CD4-positive, alpha-beta memory T cell (primary cell): ENCODE measurements around the gene UNC13C. TPM values are rescaled to one million over a fixed set of nuclear protein-coding genes. Genes with fewer than 3 reads are reported as not detected.
"Not testable (repeated sequence)": the region's sequence is repeated elsewhere in the genome, so short reads cannot be mapped to it uniquely, and the experiment has no call there.

Source experiments
- CTCF ChIA-PET: fragments of 350-600 bp; sonication (Branson Sonifier 250); formaldehyde crosslinking; loops from one replicate; lab custom pipeline; 2021; ENCODE audit warnings: inconsistent platforms; ENCODE audit not compliant: partially characterized antibody; lab: Charles Lee
- POLR2A ChIA-PET: fragments of 350-600 bp; sonication (Branson Sonifier 250); formaldehyde crosslinking; loops from one replicate; lab custom pipeline; 2021; ENCODE audit not compliant: partially characterized antibody; lab: Charles Lee
- DNase-seq, 5 donors: peaks; one replicate each; pipeline versions ENCODE4 v3.0.0 to v3.0.0-alpha.2; 2020 to 2022; ENCODE audit warnings: mixed read lengths in 1 of 5
- H3K27ac ChIP-seq: one replicate; pipeline ENCODE4 v1.7.0; 2013; ENCODE audit warnings: low read depth, low read length
- H3K27me3 ChIP-seq: 2 replicates; pipeline ENCODE4 v1.7.0; 2013; ENCODE audit warnings: mild to moderate bottlenecking, low read length, moderate library complexity; ENCODE audit not compliant: insufficient read depth
- H3K36me3 ChIP-seq: 2 replicates; pipeline ENCODE4 v1.7.0; 2013; ENCODE audit warnings: mild to moderate bottlenecking, low read length, moderate library complexity; ENCODE audit not compliant: insufficient read depth
- H3K4me1 ChIP-seq: 2 replicates; pipeline ENCODE4 v1.7.0; 2013; ENCODE audit warnings: mild to moderate bottlenecking, low read length, moderate library complexity; ENCODE audit not compliant: insufficient read depth
- H3K4me3 ChIP-seq, 2 donors: one replicate each; pipeline ENCODE4 v1.7.0; 2013; ENCODE audit warnings: low read length in 2 of 2, mild to moderate bottlenecking in 1 of 2
- H3K9me3 ChIP-seq, 2 donors: one replicate each; pipeline ENCODE4 v1.7.0; 2013; ENCODE audit warnings: low read length in 2 of 2, control low read depth in 1 of 2; ENCODE audit not compliant: control insufficient read depth in 1 of 2
- H3K27ac Mint-ChIP-seq, 7 donors: one replicate each; pipeline ENCODE4 v1.8.0; 2020 to 2021; ENCODE audit warnings: mixed read lengths in 7 of 7, mild to moderate bottlenecking in 6 of 7, inconsistent platforms in 3 of 7, moderate library complexity in 3 of 7
- H3K27me3 Mint-ChIP-seq, 2 donors: one replicate each; pipeline ENCODE4 v1.8.0; 2020 to 2021; ENCODE audit warnings: mixed read lengths in 2 of 2
- H3K36me3 Mint-ChIP-seq, 2 donors: one replicate each; pipeline ENCODE4 v1.8.0; 2020 to 2021; ENCODE audit warnings: mixed read lengths in 2 of 2, inconsistent platforms in 1 of 2, mild to moderate bottlenecking in 1 of 2
- H3K4me1 Mint-ChIP-seq, 4 donors: one replicate each; pipeline ENCODE4 v1.8.0; 2020 to 2021; ENCODE audit warnings: mixed read lengths in 4 of 4, mild to moderate bottlenecking in 1 of 4
- H3K4me3 Mint-ChIP-seq, 8 donors: one replicate each; pipeline ENCODE4 v1.8.0; 2020 to 2021; ENCODE audit warnings: mixed read lengths in 8 of 8, mild to moderate bottlenecking in 7 of 8, moderate library complexity in 6 of 8, inconsistent platforms in 3 of 8
- H3K9me3 Mint-ChIP-seq, 8 donors: one replicate each; pipeline ENCODE4 v1.8.0; 2020 to 2021; ENCODE audit warnings: mixed read lengths in 8 of 8, mild to moderate bottlenecking in 5 of 8, inconsistent platforms in 3 of 8, moderate library complexity in 1 of 8
- intact Hi-C: fragments of 100-400 bp; cut with micrococcal nuclease; formaldehyde crosslinking; loops from one replicate; pipeline ENCODE4 v1.15.1; 2023
- polyA plus RNA-seq, 2 donors: library from polyadenylated mRNA; unstranded; fragments of 300-500 nt; fragmentation: Illumina TruSeq; gene quantifications; one replicate each; pipeline ENCODE4 v1.2.3, GENCODE V29; 2021
- total RNA-seq, 2 experiments: library from RNA; stranded (reverse); gene quantifications; one replicate each; pipeline ENCODE4 v1.2.3, GENCODE V29; 2021

Gene UNC13C
- total RNA-seq = not detected
- not detected for polyA plus RNA-seq

DNA sequence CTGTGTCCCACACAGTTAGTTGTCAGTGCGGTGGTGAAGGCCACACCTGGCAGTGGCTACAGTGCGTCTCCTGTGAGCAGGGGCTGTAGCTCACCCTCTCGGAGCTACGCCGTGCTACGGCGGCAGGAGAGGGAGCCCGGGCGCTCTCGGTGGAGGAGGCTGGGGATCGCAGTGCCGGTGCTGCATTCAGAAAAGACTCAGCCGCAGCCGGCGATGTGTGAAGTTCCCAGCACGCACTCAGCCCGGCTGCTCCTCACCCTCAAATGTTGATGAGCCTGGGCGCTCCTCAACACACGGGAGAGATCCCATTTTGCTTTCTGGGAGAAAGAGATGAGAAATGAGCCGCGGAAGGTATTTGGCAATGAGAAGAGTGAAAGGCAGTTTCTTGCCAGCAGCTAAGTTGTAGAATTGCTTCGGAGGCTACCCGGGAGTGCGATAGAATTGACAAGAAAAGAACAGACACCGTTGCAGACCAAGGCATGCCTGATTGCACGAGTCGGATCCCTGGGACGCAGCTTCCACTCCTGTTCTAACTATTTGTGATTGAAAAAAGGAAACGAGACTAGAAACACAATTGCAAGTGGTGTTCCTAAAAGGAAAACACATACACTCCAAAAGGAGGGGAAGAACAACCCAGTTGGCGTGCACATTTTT lies at the start of gene UNC13C:
Gene UNC13C (plus strand): TSS at position 189 of the 654 bp plus-strand sequence. CDS start 34,463 bp downstream, outside the sequence.
- ChIA-PET POLR2A (no interaction called here), CTCF (no interaction called here)
- no peak within 1 kb of the TSS for H3K4me3 ChIP-seq
- peaks cover 0 to 11% (median 2%) of the 10 kb centered on the region in 4 donors for H3K4me1 Mint-ChIP-seq
- no peaks in the 10 kb centered on the region for H3K36me3 Mint-ChIP-seq
- no peak within 1 kb of the TSS for H3K27ac Mint-ChIP-seq
- no peaks in the 10 kb centered on the region for H3K27me3 ChIP-seq
- peaks cover 0 to 7% (median 2%) of the 10 kb centered on the region in 8 donors for H3K9me3 Mint-ChIP-seq
- H3K27ac ChIP-seq = no peak within 1 kb of the TSS
- no peaks in the 10 kb centered on the region for H3K9me3 ChIP-seq
- H3K4me3 Mint-ChIP-seq = no peak within 1 kb of the TSS
- H3K27me3 Mint-ChIP-seq = peaks cover 9 to 12% of the 10 kb centered on the region in 2 donors
- DNase-seq = no peak
- intact Hi-C loops = no loop called here
- H3K4me1 ChIP-seq = no peaks in the 10 kb centered on the region
- no peaks in the 10 kb centered on the region for H3K36me3 ChIP-seq

DNA sequence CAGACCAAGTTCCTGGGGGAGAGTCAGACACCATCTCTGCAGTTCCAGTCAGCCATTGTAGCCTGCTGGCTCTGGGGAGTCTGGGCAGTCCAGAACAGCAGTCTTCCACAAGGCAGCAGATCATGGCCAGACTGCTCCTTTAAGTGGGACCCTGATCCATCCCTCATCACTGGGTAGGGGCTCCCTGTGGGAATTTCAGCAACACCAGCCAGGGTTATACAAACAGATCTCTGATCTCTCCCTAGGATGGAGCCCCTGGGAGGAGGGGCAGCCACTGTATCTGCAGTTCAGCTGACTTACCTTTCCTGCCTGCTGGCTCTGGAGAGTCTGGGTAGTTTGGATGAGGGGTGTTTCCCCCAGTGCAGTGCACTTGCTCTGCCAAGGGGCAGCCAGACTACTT lies 42.1 kb upstream of the UNC13C start:
- no peaks in the 10 kb centered on the region for H3K36me3 ChIP-seq
- Mint-ChIP-seq H3K36me3 (peaks cover 0 to 3% of the 10 kb centered on the region in 2 donors), H3K9me3 (peaks cover 0 to 44% (median 31%) of the 10 kb centered on the region in 8 donors), H3K27me3 (no peaks in the 10 kb centered on the region), H3K27ac (no peak overlapping the region), H3K4me1 (no peaks in the 10 kb centered on the region), H3K4me3 (no peak overlapping the region)
- H3K9me3 ChIP-seq = no peaks in the 10 kb centered on the region
- no peaks in the 10 kb centered on the region for H3K4me1 ChIP-seq
- no peak overlapping the region for H3K27ac ChIP-seq
- no peak overlapping the region for H3K4me3 ChIP-seq
- no peak for DNase-seq
- H3K27me3 ChIP-seq = no peaks in the 10 kb centered on the region
- CTCF ChIA-PET = no interaction called here
- POLR2A ChIA-PET = no interaction called here
- intact Hi-C loops = no loop called here

DNA sequence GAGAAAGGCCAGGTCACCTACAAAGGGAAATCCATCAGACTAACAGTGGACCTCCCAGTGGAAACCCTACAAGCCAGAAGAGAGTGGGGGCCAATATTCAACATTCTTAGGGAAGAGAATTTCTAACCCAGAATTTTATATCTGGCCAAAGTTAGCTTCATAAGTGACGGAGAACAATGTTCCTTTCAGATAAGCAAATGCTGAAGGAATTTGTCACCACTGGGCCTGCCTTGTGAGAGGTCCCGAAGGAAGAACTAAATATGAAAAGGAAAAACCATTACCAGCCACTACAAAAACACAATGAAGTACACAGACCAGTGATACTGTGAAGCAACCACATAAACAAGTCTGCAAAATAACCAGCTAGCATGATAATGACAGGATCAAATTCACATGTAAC lies 40.6 kb upstream of the UNC13C start:
- H3K27ac Mint-ChIP-seq, H3K4me3 ChIP-seq, H3K27me3 Mint-ChIP-seq, CTCF ChIA-PET, POLR2A ChIA-PET, H3K27ac ChIP-seq, H3K4me3 Mint-ChIP-seq, intact Hi-C loops, DNase-seq, H3K4me1 Mint-ChIP-seq, H3K36me3 ChIP-seq, H3K27me3 ChIP-seq, H3K36me3 Mint-ChIP-seq, H3K4me1 ChIP-seq, H3K9me3 ChIP-seq: not testable (repeated sequence)
- peaks cover 0 to 38% (median 31%) of the 10 kb centered on the region in 8 donors for H3K9me3 Mint-ChIP-seq

DNA sequence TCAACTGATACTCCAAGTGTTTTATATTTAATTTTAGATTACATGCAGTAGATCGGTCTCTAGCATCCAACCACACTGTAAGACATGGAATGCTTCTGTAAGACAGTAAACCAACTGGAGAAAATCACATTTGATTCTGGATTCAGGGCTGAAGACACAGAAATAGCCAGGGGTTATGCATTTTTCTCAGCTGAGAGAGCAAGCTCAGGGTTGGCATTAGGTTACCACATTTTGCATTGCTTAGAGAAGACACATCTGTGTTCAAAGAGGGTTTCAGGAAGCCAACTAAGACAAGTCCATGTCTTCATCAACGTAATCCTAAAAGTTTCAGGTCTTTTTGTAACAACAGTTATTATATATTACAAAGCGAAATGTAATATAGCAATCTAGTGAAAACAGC lies 27.7 kb upstream of the UNC13C start:
- H3K9me3 ChIP-seq = no peaks in the 10 kb centered on the region
- H3K27me3 ChIP-seq = no peaks in the 10 kb centered on the region
- H3K9me3 Mint-ChIP-seq = peaks cover 0 to 11% (median 4%) of the 10 kb centered on the region in 8 donors
- H3K4me3 Mint-ChIP-seq = no peak overlapping the region
- H3K4me3 ChIP-seq = no peak overlapping the region
- CTCF ChIA-PET = no interaction called here
- H3K36me3 Mint-ChIP-seq = no peaks in the 10 kb centered on the region
- no peaks in the 10 kb centered on the region for H3K4me1 Mint-ChIP-seq
- no peak for DNase-seq
- no peaks in the 10 kb centered on the region for H3K27me3 Mint-ChIP-seq
- POLR2A ChIA-PET = no interaction called here
- intact Hi-C loops = no loop called here
- no peak overlapping the region for H3K27ac ChIP-seq
- H3K27ac Mint-ChIP-seq = no peak overlapping the region
- H3K36me3 ChIP-seq = no peaks in the 10 kb centered on the region
- H3K4me1 ChIP-seq = no peaks in the 10 kb centered on the region

DNA sequence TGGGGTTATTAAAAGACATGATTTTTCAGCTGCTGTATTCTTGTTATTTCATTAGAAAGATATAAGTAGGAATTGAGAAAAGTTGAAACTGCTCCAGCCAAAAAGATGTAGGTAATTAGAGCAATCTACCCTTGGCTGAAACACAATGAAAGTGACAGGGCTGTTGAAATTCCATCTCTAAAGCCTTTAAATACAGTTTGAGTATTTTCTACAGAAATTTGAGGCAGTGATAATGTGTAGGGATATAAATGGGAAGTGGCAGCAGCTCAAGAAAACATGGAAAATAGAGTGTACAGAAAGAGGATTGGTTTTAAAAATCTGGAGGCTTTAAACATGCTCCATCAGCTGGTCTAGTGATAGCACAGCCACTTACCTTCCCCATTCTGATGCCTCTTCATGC lies 22.8 kb upstream of the UNC13C start:
- no peaks in the 10 kb centered on the region for H3K9me3 ChIP-seq
- Mint-ChIP-seq H3K4me3 (no peak overlapping the region), H3K9me3 (peaks cover 0 to 3% (median 0%) of the 10 kb centered on the region in 8 donors), H3K27me3 (no peaks in the 10 kb centered on the region), H3K4me1 (no peaks in the 10 kb centered on the region), H3K27ac (no peak overlapping the region), H3K36me3 (no peaks in the 10 kb centered on the region)
- intact Hi-C loops = no loop called here
- no peak overlapping the region for H3K4me3 ChIP-seq
- no peak overlapping the region for H3K27ac ChIP-seq
- H3K4me1 ChIP-seq = no peaks in the 10 kb centered on the region
- CTCF ChIA-PET = no interaction called here
- no peak for DNase-seq
- POLR2A ChIA-PET = no interaction called here
- no peaks in the 10 kb centered on the region for H3K36me3 ChIP-seq
- H3K27me3 ChIP-seq = no peaks in the 10 kb centered on the region

DNA sequence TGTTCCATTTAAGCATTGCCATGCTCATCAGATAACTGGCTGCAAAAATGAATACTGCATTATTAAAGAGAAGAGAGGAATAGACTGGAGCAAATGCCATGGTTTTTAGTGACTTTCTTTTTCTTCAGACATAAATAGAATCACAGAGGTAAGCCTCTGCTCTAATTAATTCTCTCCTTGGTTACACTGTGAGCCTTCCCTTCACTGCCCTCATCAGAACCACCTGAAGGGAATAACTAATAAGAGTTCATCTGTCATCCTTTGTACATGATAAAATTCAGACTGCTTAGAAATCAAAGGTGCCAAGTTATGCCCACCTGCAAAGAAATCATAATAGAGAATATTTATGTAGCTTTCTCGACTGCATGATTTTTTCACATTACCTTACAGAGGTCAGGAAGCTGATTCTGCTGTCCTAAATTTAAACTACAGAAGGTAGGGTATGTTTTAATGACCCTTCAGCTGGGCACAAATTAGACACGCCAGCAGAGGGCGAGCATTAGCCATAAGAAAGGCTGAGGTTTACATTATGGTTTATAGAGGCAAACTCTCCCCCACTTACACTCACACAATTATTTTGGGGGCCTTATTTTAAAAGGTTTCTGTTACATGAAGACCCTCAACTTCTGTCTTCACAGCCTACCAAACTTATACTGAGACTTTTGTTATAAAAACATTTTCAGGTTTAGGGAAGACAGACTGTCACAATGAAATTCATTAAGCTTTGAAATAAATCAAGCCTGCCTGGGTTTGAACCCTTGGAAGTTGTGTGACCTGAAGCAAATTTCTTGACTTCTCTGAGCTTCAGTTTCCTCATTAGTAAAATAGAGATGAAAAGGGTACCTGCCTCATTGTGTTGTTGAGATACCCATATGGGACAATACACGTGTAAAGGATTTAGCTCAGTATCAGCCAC lies 15.3 kb upstream of the UNC13C start:
- Mint-ChIP-seq H3K36me3 (no peaks in the 10 kb centered on the region), H3K4me1 (no peaks in the 10 kb centered on the region), H3K27ac (no peak overlapping the region), H3K9me3 (no peaks in the 10 kb centered on the region), H3K4me3 (no peak overlapping the region), H3K27me3 (no peaks in the 10 kb centered on the region)
- Histone ChIP-seq H3K4me3 (no peak overlapping the region), H3K4me1 (no peaks in the 10 kb centered on the region), H3K9me3 (no peaks in the 10 kb centered on the region), H3K27ac (no peak overlapping the region), H3K27me3 (no peaks in the 10 kb centered on the region), H3K36me3 (no peaks in the 10 kb centered on the region)
- no peak for DNase-seq
- CTCF ChIA-PET = interaction anchor here (0.8 to 1.3 kb wide), 2 partner anchors 1471 to 1477 kb away, joined by 3 to 4 read pairs; no protein-coding TSS in a partner anchor
- intact Hi-C loops = loop anchor here (5.0 kb wide), 1 partner anchor 1474 kb away; no protein-coding TSS in a partner anchor
- POLR2A ChIA-PET = no interaction called here

DNA sequence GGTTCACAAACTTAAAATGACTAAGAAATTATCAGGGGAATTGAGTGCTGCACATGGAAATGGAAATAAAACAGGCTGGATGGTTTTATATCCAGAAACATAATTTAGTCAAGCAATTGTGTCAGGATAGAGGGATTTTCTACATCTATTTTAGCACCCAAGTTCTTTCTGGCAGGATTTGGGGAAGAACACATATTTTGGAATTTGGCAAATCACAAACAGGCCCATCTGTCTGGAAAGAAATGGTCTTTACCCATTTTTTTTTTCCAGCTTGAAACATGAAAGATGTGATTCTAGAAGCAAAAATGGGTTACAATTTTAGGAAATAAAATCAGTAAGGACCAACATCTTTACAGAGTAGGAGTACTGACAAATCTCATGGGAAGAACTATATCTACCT lies 14.4 kb upstream of the UNC13C start:
- H3K36me3 ChIP-seq = no peaks in the 10 kb centered on the region
- no peaks in the 10 kb centered on the region for H3K9me3 ChIP-seq
- no peaks in the 10 kb centered on the region for H3K4me1 ChIP-seq
- H3K4me1 Mint-ChIP-seq = no peaks in the 10 kb centered on the region
- DNase-seq = no peak
- H3K4me3 ChIP-seq = no peak overlapping the region
- no peak overlapping the region for H3K27ac ChIP-seq
- no peak overlapping the region for H3K27ac Mint-ChIP-seq
- POLR2A ChIA-PET = no interaction called here
- H3K4me3 Mint-ChIP-seq = no peak overlapping the region
- H3K36me3 Mint-ChIP-seq = no peaks in the 10 kb centered on the region
- H3K9me3 Mint-ChIP-seq = no peaks in the 10 kb centered on the region
- H3K27me3 ChIP-seq = no peaks in the 10 kb centered on the region
- intact Hi-C loops = loop anchor here (5.0 kb wide), 1 partner anchor 1474 kb away; no protein-coding TSS in a partner anchor
- CTCF ChIA-PET = interaction anchor here (1.3 kb wide), 1 partner anchor 1470 kb away, joined by 3 read pairs; no protein-coding TSS in a partner anchor
- no peaks in the 10 kb centered on the region for H3K27me3 Mint-ChIP-seq
